Neural progenitor cell (in vitro differentiated cells): ENCODE measurements around the gene RAMP3. TPM values are rescaled to one million over a fixed set of nuclear protein-coding genes. Genes with fewer than 3 reads are reported as not detected.

ENCODE experiments used
- DNase-seq: peaks from one replicate; pipeline ENCODE4 v3.0.0-alpha.2; 2016; ENCODE audit warnings: low spot score
- H2AFZ ChIP-seq: fragments of 200-600 bp; sonication (generic); replicated peaks from 2 replicates; pipeline ENCODE4 v1.6.1; 2016; ENCODE audit warnings: antibody characterized with exemption
- H3F3A ChIP-seq: fragments of 200-600 bp; sonication (generic); 2 replicates; pipeline ENCODE4 v1.6.1; 2016; ENCODE audit warnings: antibody characterized with exemption, low read depth
- H3K27ac ChIP-seq: fragments of 200-600 bp; sonication (generic); 2 replicates; pipeline ENCODE4 v1.5.1; 2016; ENCODE audit warnings: mild to moderate bottlenecking
- H3K27me3 ChIP-seq: fragments of 200-600 bp; sonication (generic); 2 replicates; pipeline ENCODE4 v1.6.1; 2016; ENCODE audit warnings: mild to moderate bottlenecking, moderate library complexity
- H3K36me3 ChIP-seq: fragments of 200-600 bp; sonication (generic); 2 replicates; pipeline ENCODE4 v1.5.1; 2016
- H3K4me1 ChIP-seq: fragments of 200-600 bp; sonication (generic); 2 replicates; pipeline ENCODE4 v1.6.1; 2016; ENCODE audit warnings: mixed run types
- H3K4me2 ChIP-seq: fragments of 200-600 bp; sonication (generic); 2 replicates; pipeline ENCODE4 v1.6.1; 2016
- H3K4me3 ChIP-seq: fragments of 200-600 bp; sonication (generic); 2 replicates; pipeline ENCODE4 v1.5.1; 2016
- H3K79me2 ChIP-seq: fragments of 200-600 bp; sonication (generic); 2 replicates; pipeline ENCODE4 v1.6.1; 2016; ENCODE audit warnings: low read depth
- H3K9ac ChIP-seq: fragments of 200-600 bp; sonication (generic); 2 replicates; pipeline ENCODE4 v1.6.1; 2016
- H3K9me3 ChIP-seq: fragments of 200-600 bp; sonication (generic); 2 replicates; pipeline ENCODE4 v1.5.1; 2016; ENCODE audit warnings: low read depth
- H4K20me1 ChIP-seq: fragments of 200-600 bp; sonication (generic); 2 replicates; pipeline ENCODE4 v1.6.1; 2016; ENCODE audit warnings: low read depth
- H3K27ac Mint-ChIP-seq: 3 replicates; pipeline ENCODE4 v1.8.0; 2021; ENCODE audit warnings: mixed read lengths
- H3K27me3 Mint-ChIP-seq: 2 replicates; pipeline ENCODE4 v1.8.0; 2022; ENCODE audit warnings: low read depth, mild to moderate bottlenecking, inconsistent platforms, moderate library complexity, mixed read lengths; ENCODE audit not compliant: insufficient read depth
- H3K36me3 Mint-ChIP-seq: 3 replicates; pipeline ENCODE4 v1.8.0; 2021; ENCODE audit warnings: mixed read lengths
- H3K4me1 Mint-ChIP-seq: 3 replicates; pipeline ENCODE4 v1.8.0; 2021; ENCODE audit warnings: mixed read lengths
- H3K4me3 Mint-ChIP-seq: 3 replicates; pipeline ENCODE4 v1.8.0; 2021; ENCODE audit warnings: mild to moderate bottlenecking, moderate library complexity, mixed read lengths
- H3K9me3 Mint-ChIP-seq: 3 replicates; pipeline ENCODE4 v1.8.0; 2020; ENCODE audit warnings: mixed read lengths
- EZH2 ChIP-seq: fragments of 200-600 bp; sonication (generic); IDR thresholded peaks from 2 replicates; pipeline ENCODE4 v1.6.1; 2017; ENCODE audit warnings: antibody characterized with exemption, mild to moderate bottlenecking, moderate library complexity
- EZH2phosphoT487 ChIP-seq: fragments of 200-600 bp; sonication (generic); IDR thresholded peaks from 2 replicates; pipeline ENCODE4 v1.6.1; 2017; ENCODE audit warnings: antibody characterized with exemption
- total RNA-seq: library from RNA; depleted of rRNA; stranded (reverse); fragments of >200 nt; gene quantifications from 2 replicates; pipeline ENCODE4 v1.2.3, GENCODE V29; 2015; ENCODE audit warnings: low replicate concordance
- TF ChIP-seq, protein P1 (sequence below): fragments of 200-600 bp; sonication (generic); IDR thresholded peaks from 2 replicates; pipeline ENCODE4 v1.5.1; 2017; ENCODE audit warnings: antibody characterized with exemption, mild to moderate bottlenecking

The RAMP3 gene
- total RNA-seq, 1 donor from 2014 or later = not detected

DNA sequence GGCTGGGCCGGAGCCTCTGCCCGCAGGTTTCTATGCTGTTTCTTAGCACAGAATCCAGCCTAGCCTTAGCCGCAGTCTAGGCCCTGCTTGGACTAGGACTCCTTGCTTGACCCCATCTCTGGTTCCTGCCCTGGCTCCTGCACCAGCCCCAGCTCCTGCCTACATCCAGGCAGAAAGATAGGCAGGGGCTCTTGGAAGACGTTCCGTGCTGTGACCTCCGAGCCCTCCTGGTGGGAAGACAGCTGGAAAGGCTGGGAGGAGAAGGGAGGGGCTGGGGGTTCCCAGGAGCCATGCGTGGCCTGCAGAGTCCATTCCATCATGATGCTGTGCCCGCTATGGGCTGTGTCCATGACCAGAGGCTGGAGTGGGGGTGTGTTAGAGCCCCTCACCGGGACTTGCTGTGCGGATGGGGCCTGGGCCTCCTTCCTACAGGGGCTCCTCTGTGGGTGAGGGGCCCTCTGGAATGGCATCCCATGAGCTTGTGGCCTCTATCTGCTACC is 26.2 kb downstream of the RAMP3 start:
- H3K27me3 Mint-ChIP-seq = peaks cover 10% of the 10 kb centered on the region
- H3K36me3 Mint-ChIP-seq = no peaks in the 10 kb centered on the region
- TF ChIP-seq, protein P1, sequence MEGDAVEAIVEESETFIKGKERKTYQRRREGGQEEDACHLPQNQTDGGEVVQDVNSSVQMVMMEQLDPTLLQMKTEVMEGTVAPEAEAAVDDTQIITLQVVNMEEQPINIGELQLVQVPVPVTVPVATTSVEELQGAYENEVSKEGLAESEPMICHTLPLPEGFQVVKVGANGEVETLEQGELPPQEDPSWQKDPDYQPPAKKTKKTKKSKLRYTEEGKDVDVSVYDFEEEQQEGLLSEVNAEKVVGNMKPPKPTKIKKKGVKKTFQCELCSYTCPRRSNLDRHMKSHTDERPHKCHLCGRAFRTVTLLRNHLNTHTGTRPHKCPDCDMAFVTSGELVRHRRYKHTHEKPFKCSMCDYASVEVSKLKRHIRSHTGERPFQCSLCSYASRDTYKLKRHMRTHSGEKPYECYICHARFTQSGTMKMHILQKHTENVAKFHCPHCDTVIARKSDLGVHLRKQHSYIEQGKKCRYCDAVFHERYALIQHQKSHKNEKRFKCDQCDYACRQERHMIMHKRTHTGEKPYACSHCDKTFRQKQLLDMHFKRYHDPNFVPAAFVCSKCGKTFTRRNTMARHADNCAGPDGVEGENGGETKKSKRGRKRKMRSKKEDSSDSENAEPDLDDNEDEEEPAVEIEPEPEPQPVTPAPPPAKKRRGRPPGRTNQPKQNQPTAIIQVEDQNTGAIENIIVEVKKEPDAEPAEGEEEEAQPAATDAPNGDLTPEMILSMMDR = no peak
- no peak for TF ChIP-seq EZH2
- no peak for TF ChIP-seq EZH2phosphoT487

GRCh38 chr7:45184326-45185027 is 26.9 kb downstream of the RAMP3 start:
- H3K9me3 Mint-ChIP-seq = no peaks in the 10 kb centered on the region
- no peak overlapping the region for H3K4me3 ChIP-seq
- no peak for TF ChIP-seq EZH2
- TF ChIP-seq, protein P1 = no peak
- TF ChIP-seq EZH2phosphoT487 = no peak
- H3K4me1 ChIP-seq = no peaks in the 10 kb centered on the region
- no peaks in the 10 kb centered on the region for H3F3A ChIP-seq
- H2AFZ ChIP-seq = no peak overlapping the region
- no peaks in the 10 kb centered on the region for H3K36me3 ChIP-seq
- no peaks in the 10 kb centered on the region for H3K9me3 ChIP-seq
- H3K9ac ChIP-seq = no peak overlapping the region
- H3K27me3 ChIP-seq = no peaks in the 10 kb centered on the region
- H3K27ac ChIP-seq = no peak overlapping the region
- H3K27ac Mint-ChIP-seq = no peak overlapping the region
- DNase-seq = no peak
- no peak overlapping the region for H3K4me3 Mint-ChIP-seq
- H3K36me3 Mint-ChIP-seq = no peaks in the 10 kb centered on the region
- H3K27me3 Mint-ChIP-seq = peaks cover 10% of the 10 kb centered on the region
- peaks cover 8% of the 10 kb centered on the region for H3K4me1 Mint-ChIP-seq
- H3K79me2 ChIP-seq = no peaks in the 10 kb centered on the region
- H4K20me1 ChIP-seq = no peaks in the 10 kb centered on the region
- no peak overlapping the region for H3K4me2 ChIP-seq

More for the DNA sequence above, 26.2 kb downstream of the RAMP3 start:
- Mint-ChIP-seq H3K4me3 (no peak overlapping the region), H3K4me1 (peaks cover 8% of the 10 kb centered on the region), H3K27ac (no peak overlapping the region), H3K9me3 (no peaks in the 10 kb centered on the region)
- Histone ChIP-seq H3K9me3 (no peaks in the 10 kb centered on the region), H4K20me1 (no peaks in the 10 kb centered on the region), H3F3A (no peaks in the 10 kb centered on the region), H3K4me2 (no peak overlapping the region), H3K36me3 (no peaks in the 10 kb centered on the region), H2AFZ (no peak overlapping the region), H3K79me2 (no peaks in the 10 kb centered on the region), H3K4me3 (no peak overlapping the region), H3K9ac (no peak overlapping the region), H3K27ac (no peak overlapping the region), H3K4me1 (no peaks in the 10 kb centered on the region), H3K27me3 (no peaks in the 10 kb centered on the region)
- DNase-seq = no peak

DNA sequence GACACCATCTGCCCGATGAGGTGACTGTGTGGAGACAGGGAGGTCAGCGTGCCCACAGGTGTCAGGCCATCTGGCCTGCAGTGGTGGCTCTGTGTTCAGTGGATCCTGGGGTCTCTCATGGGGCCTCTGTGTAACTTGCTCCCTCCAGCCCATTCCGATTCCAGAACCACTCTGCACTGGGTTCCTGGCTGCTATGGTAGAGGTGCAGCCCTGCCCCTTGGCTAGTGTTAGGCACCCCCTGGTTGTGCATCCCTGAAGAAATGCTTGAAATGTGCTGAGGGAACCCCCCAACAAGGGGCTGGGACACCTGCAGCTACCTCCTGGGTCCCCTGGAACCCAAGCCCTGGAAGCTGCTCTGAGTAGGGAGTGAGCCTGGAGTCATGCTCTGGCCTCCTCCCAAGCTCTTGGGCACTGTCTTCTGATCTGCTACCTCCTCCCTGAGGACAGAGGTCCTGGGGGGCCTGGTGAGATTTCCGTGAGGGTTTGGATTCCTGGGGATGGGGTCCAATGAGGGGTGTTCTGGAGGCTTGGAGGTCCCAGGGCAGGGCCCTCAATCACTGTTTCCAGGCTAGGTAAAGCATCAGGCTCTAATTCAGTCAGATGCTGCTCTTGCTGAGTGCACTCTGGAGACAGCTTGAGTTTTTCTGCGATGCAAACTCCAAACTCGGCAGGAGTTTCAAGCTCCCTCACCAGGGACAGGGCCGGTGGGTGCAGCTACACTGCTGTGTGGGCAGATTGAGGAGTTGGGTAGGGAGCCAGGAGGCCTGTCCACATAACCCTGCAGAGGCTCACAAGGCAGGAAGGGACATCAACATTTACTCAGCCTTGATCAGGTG is 27.7 kb downstream of the RAMP3 start:
- TF ChIP-seq, protein P1 = no peak
- no peak for TF ChIP-seq EZH2phosphoT487
- TF ChIP-seq EZH2 = no peak
- no peaks in the 10 kb centered on the region for H3K9me3 Mint-ChIP-seq
- no peak for DNase-seq
- Histone ChIP-seq H3K79me2 (no peaks in the 10 kb centered on the region), H3K27ac (no peak overlapping the region), H3K9ac (no peak overlapping the region), H3F3A (no peaks in the 10 kb centered on the region), H3K36me3 (no peaks in the 10 kb centered on the region), H3K4me2 (no peak overlapping the region), H2AFZ (no peak overlapping the region), H3K4me1 (no peaks in the 10 kb centered on the region), H4K20me1 (no peaks in the 10 kb centered on the region), H3K27me3 (no peaks in the 10 kb centered on the region), H3K9me3 (no peaks in the 10 kb centered on the region), H3K4me3 (no peak overlapping the region)
- H3K4me1 Mint-ChIP-seq = peaks cover 10% of the 10 kb centered on the region
- no peaks in the 10 kb centered on the region for H3K36me3 Mint-ChIP-seq
- peaks cover 13% of the 10 kb centered on the region for H3K27me3 Mint-ChIP-seq
- no peak overlapping the region for H3K4me3 Mint-ChIP-seq
- H3K27ac Mint-ChIP-seq = no peak overlapping the region
